ENCODE results near the gene KCNA5.

Gene KCNA5

GRCh38 chr12:5043589-5044419 is at the start of gene KCNA5:
KCNA5 (plus strand) TSS chr12:5043879; CDS start chr12:5044148, 269 bp downstream.
- DNase-seq (ENCODE audit: low read depth), result no peak

- DNase-seq (ENCODE audit: low read depth), result no peak
Measured at GRCh38 chr12:4994622-4995021, 49.1 kb upstream of the KCNA5 start.

DNA sequence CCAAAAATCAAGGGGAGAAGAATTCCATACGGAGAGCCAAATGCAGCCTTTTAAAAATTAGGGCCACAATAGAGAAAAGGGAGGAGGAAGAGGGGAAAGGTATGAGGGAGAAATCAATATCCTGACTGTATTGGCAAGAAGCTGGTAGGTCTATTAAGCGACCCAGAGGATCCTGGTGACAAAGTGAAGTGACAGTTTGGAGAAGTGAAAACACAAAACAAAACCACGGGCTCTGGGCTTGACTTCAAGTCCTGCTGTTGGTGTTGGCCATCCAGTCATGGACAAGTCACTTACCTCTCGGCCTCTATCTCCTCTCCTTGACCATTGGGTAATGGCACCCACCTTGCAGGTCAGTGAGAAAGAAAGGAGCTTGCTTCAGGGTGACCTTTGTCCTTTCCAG is 47.0 kb upstream of the KCNA5 start:
- no peak for DNase-seq (ENCODE audit: low read depth)

DNA sequence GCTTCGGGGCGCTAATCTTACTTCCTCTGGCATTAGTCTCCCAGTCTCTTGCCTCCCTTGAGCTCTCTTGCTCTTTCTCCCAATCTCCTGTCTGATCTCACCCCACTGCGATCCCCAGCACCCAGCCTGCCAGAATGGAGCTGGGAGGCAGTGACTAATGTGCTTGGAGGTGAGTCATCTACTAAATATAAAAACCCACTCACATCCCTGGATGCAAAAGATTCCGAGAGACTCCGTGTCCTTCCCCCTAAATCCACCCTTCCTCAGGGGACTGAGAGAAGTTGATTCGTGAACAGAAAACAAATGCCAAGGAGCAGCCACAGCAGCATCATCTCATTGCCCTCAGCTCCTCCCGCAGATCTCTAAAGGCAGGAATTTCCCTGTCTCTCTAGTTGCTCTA is 45.7 kb upstream of the KCNA5 start:
- DNase-seq (ENCODE audit: low read depth), result peak; percentile 69

- DNase-seq (ENCODE audit: low read depth), result no peak
Measured at GRCh38 chr12:5000204-5000603, 43.5 kb upstream of the KCNA5 start.

GRCh38 chr12:5000658-5001385 is 42.9 kb upstream of the KCNA5 start:
- no peak for DNase-seq (ENCODE audit: low read depth)

DNA sequence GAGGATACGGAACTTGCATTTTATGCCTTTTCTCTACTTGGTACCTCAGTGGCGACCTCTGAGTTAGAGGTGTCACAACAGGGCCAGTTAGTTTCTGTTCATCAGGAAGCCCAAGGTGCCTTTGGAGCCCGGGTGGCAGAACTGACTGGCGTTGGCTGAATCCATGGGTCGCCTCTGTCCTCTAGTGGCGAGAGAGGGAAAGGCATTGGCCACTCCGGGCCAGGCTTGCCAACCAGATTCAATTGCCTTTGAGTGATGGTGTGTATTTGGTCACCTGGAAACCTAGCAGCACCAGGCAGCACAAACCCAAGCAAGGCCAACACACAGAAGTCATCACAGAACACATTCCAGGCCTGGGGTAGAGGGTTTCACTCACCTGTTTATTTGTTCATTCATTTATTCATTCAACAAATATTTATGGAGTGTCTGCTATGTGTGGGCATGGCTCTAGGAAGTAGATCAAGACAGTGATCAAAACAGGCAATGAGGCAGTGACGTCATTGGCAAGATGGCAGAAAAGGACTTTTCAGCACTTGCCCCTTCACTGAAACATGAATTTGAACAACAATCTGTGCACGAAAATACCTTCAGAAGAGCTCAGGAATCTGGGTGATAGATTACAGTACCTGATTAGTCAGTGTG is 40.5 kb upstream of the KCNA5 start:
- peak; percentile 13 for DNase-seq (ENCODE audit: low read depth)

DNA sequence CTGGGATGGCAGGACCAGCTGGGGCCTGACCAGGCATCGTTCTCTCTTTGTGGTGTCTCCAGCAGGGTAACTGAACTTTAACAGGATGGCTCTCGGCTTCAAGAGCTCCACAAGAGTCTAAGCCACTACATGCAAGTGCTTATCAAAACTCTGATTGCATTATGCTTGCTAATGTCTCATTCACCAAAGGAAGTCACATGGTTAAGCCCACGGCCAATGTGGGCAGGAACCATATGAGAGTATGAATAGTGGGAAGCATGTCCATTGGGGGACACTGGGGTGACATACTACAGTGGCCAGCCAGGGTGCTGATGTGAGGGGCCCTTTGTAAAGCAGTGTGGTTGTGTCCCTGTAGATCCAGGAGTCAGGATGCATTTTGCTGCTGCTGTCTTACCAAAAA is 35.0 kb upstream of the KCNA5 start:
- no peak for DNase-seq (ENCODE audit: low read depth)

GRCh38 chr12:5010151-5010550 is 33.5 kb upstream of the KCNA5 start:
- DNase-seq (ENCODE audit: low read depth), result no peak

DNA sequence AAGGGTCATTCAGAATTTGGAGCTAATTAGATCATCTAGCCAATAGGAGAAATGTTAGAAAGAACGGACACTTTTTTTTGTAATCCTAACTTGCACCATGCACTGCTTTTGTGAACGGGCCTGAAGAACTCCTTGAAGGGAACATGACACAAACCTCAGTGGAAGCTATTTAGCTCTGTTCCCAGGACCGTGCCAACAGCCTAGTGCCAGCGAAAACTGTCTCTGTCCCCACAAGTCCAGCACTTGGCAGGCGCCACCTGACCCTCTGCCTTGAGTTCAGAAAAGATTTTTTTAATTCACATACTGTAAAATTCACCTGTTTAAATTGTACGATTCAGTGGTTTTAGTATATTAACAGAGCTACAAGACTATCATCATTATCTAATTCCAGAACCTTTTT is 31.3 kb upstream of the KCNA5 start:
- no peak for DNase-seq (ENCODE audit: low read depth)

- DNase-seq (ENCODE audit: low read depth), result no peak
Measured at GRCh38 chr12:5013266-5013730, 30.4 kb upstream of the KCNA5 start.

GRCh38 chr12:5014269-5014668 is 29.4 kb upstream of the KCNA5 start:
- DNase-seq (ENCODE audit: low read depth), result no peak

DNA sequence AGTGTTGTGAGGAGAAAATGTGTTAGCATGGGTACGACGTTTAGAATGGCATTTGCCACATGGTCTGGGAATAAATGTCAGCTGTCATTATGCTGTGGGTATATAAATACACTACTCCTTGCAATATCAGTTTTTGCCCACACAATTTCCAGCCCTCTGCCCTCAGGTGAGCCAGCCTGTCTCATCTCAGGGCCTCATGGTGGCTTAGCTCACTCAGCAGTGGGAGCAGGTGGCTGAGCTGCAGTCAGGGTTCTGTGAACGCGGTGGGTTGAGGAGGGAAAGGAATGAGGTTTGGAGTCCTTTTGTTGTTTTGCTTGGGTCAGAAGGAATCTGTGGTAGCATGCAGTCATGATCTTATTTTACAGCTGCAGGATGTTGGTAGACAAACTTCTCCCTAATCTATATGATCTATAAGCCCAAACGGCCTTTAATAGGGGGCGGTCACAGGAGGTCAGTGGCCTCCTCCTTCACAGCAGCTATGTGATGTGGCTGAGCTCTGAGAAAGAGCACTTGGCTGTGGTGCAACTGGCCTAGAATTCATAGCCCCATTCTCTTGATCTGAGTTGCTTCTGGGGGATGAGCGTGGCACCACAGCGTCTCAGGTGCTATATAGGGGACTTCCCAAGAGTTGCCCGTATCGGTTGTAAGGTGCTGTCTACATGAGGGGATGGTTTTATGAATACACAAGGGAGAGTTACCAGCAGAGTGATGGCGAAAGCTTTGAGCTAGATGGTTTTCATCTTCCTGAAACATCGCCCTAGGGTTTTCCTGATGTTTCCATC is 27.8 kb upstream of the KCNA5 start:
- DNase-seq (ENCODE audit: low read depth), result no peak

GRCh38 chr12:5016526-5016925 is 27.2 kb upstream of the KCNA5 start:
- DNase-seq (ENCODE audit: low read depth), result no peak

DNA sequence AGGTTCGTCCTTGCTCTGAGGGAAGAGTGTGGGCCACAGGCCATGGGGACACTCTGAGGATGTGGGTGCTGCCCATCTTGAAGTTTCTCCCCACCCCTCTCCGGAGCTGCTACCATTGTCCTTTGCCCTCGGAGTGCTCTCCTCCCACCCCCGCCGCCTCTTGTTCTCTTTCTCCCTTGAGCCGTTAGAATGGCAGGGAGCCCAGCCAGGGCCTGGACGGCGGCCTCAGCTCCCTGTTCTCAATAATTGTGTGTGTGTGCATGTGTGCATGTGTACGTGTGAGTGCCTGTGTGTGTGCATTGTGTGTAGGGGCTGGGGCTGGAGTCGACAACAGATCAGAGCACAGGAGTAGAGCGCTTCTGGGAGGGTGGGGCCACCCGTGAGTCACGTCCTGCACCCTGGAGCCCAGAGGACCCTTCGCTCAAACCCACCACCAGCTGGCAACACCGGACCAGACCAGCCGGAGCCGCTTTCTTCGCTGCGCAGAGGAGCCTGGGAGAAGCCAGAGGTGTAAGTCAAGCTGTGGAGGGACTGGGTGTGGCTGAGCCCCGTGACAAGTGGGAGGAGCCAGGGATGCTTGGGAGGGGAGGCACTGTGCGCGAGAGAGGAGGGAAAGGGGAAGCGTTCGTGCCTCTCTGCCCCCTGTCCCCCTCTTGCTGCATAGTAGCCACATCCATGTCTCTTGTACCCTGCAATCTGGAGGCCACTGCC is 25.9 kb upstream of the KCNA5 start:
- no peak for DNase-seq (ENCODE audit: low read depth)

DNA sequence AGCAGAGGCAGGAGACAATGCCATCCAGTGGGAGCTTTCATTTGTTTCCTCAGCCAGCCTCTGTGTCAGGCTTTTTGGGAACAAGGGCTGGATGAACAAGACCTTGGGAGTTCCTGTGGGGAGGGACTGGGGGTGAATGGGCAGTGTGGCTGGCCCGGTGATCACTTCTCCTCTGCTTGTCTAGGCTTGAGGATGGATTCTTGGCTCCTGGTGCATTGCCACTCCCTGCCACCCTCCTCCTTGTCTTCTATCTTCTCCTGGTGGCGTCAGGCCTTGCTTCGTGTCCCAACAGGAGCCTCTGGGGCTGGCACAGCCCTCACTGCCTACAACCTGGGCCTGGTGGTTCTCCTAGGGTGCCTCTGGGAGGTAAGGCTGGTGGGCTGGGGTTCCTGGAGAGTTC is 25.0 kb upstream of the KCNA5 start:
- DNase-seq (ENCODE audit: low read depth), result no peak

DNA sequence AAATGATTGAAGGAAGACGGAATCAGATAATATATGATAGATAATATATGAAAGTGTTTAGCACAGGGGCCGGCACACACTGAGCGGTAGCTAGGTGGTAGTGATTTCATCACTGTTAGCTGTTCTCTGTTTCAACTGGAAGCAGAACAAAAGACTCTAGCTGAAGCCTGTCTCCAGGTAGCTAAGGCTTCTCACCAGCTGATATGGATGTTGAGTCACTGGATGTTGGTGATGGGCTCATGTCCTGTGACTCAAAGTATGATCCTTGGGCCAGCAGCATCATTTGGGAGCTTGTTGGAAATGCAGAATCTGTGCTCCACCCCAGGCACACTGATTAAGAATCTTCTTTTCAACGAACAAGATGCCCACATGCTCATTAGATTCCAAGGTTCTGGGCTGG is 21.7 kb upstream of the KCNA5 start:
- no peak for DNase-seq (ENCODE audit: low read depth)

- no peak for DNase-seq (ENCODE audit: low read depth)
Measured at GRCh38 chr12:5022465-5023061, 21.1 kb upstream of the KCNA5 start.

DNA sequence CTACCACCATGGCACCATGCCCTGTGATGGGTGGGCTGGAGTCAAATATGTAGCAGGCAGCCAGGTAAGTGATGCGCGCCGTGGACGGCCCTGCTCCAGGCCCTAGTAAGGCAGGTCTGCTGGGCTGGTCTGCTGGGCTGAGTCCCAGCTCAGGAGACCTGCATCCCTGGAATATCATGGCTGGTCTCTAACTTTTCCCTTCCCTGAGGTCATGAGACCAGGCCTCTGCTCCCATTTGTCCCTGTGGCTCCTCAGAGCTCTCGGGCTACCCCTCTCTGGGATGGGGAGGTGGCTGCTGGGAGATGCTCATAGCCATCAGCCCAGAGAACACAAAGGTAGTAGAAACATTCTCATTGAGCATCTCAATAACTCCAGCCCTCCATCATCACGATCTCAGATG is 19.8 kb upstream of the KCNA5 start:
- DNase-seq (ENCODE audit: low read depth), result no peak

- no peak for DNase-seq (ENCODE audit: low read depth)
Measured at GRCh38 chr12:5026342-5026938, 17.2 kb upstream of the KCNA5 start.
